NCI-H2227 treated with DMSO at 0.1 percent for 48 hours (cell line): ENCODE data around the gene MAP2K6.

Source experiments
- DNase-seq: peaks from one replicate; lab custom pipeline; 2025; lab: John Stamatoyannopoulos, UW

Gene MAP2K6

DNA sequence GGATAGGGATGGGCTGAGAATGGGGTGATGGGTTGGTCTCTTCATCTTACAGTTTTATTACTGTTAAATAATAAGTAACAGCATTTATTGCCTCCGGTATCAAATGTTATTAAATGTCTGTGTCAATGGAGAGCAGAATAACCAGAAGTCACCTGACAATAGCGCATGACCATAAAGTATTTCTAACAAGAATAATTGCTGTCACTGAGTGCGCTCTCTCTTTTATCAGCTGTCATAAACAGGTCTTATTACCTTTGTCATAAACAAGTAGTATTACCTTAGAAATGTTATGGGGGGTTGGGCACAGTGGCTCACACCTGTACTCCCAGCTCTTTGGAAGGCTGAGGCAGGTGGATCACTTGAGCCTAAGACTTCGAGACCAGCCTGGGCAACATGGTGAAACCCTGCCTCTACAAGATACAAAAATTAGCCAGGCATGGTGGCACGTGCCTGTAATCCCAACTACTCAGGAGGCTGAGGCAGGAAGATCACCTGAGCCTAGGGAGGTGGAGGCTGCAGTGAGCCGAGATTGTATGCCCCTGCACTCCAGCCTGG, 120.6 kb downstream of the MAP2K6 start:
- no peak for DNase-seq

DNA sequence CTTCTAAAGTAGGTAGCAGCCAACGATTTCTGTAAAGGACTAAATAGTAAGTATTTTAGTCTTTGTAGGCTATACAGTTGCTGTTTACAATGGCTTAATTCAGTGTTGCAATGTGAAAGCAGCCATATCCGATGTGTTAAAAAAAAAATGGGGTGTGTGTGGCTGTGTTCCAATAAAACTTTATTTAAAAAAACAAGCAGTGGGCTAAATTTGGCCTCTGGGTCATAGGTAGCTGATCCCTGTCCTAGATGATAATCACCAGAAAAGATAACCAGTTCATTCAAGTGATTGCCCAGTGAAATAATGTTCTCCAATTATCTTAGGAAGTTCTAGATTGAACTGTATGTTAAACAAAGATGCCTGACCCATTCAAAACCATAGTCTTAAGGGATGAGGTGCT, 124.3 kb downstream of the MAP2K6 start:
- DNase-seq, result no peak

DNA sequence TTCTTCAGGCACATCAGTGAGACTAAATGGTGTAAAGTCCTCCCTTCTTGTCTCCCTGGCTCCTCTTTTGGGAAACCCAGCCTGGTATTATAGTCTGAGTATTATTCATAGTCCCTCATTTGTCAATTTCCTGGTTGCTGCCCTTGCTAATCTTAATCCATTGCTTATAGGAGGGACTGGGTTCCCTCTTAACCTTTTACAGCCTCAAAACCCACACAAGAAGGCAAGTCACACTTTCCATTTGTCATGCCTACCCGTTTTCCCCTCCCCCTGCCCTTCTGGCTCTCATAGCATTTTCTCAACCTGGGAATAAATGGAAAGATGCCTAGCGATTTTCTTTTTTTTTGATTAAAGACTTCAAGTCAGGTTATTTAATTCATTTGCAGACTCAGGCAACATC, 124.8 kb downstream of the MAP2K6 start:
- DNase-seq, result no peak

DNA sequence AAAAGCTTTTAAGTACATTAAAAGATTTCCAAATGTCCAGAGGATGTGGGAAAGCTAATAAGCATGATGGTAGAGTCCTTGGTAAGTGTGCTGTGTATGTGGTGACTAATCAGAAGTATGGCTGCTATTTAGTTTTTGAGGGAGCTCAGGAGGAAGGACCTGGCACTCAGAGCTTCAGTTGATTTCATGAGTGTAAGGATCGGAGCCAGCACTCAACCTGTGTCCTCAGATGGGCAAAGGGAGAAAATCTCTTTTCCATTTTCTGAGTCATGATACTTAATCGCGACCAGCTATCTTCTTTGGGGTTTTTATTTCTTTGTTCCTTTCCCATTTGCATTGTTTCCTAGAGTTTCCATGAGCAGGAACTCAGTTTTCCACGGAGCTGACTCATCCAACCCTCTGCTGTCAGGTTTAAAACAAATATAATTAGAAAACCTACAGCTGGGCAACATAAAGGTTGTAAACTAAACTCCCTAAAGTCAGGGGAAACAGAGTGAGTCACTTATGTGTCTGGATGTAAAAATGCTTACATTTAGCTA, 125.4 kb downstream of the MAP2K6 start:
- DNase-seq, result no peak

DNA sequence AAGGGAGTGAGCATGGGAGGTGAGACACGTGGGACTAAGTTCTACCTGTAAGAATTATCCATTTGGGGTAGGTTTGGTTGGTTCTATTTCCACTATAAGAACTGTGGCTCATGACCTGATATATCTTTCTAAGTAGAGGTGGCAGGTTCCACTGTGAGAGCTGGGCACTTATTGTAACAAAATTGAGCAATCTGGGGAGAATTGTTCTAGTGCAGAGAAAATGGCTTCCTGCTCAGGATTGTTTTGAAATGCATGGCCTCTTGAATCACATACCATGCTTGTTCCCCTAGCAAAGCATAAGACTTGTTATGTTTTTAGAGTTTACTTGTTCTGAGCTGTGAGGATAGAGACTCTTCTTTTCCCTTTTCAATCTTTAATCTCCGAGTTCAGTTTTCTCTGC, 125.9 kb downstream of the MAP2K6 start:
- DNase-seq, result no peak

DNA sequence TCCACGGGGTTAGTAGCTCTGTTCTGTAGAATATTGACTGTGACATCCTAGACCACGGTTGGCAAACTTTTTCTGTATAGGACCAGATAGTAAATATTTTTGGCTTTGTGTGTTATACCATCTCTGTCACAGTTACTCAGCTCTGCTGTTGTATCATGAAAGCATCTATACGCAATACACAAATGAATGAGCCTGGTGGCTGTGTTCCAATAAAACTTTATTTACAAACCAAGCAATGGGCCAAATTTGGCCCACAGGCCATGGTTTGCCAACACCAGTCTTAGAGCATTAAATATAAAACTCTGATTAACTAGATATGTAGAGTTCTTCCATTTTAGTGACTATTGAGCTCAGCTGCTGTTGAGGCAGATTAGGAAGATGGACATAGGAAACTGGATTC, 132.7 kb downstream of the MAP2K6 start:
- DNase-seq, result no peak

DNA sequence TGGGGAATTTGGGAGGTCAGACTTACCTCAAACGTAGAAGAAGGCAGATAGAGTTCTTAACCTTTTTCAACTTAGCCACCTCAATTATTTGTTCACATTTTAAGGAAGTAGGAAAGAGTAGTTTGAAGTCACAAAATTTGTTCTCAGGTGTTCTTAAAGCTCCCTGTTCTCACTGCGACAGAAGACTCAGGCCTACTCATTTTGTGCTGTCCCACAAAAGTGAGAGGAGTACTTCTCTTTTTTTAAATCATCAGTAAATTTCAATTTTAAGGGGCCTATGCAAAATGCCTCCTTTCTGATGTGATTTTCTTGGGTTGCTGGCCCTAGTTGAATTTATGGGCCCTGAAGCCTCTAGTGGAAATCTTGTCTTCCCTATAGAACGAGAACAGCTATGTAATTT, 133.4 kb downstream of the MAP2K6 start:
- DNase-seq, result no peak

DNA sequence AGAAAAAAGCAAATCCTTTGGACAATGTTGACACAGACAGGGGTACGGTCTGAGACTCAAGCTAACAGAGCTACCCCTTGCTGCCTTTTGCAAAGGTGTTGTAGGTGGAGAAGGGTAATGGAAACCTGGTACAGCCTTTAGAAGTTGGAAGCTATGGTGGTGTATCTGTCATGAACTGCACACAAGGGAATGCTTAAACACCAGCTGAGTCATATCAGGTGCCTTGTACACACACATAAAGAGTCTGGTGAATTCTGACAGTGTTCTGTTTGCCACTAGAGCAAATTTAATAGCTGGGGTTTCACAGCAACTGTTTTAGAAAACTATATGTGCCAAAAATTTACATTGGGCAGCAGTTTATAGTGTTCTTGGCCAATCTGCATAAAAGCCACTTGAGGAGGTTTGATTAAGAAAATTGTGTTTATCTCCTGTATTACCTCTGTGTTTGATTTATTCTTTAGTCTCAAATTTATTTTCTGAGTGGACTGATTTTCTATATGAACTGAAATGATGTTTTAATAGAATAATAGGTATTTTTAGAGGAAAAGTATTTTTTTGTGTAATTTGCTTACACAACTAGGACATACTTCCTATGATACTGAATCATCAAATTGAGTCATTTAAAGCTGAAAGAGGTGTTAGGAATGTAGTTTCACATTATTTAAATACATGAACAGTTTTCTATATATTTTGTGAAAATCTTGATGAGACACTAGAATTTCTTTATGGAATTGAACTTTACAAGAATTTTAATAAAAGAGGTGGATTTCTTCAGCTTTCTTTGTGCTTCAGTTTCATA, 136.9 kb downstream of the MAP2K6 start:
- DNase-seq, result no peak

DNA sequence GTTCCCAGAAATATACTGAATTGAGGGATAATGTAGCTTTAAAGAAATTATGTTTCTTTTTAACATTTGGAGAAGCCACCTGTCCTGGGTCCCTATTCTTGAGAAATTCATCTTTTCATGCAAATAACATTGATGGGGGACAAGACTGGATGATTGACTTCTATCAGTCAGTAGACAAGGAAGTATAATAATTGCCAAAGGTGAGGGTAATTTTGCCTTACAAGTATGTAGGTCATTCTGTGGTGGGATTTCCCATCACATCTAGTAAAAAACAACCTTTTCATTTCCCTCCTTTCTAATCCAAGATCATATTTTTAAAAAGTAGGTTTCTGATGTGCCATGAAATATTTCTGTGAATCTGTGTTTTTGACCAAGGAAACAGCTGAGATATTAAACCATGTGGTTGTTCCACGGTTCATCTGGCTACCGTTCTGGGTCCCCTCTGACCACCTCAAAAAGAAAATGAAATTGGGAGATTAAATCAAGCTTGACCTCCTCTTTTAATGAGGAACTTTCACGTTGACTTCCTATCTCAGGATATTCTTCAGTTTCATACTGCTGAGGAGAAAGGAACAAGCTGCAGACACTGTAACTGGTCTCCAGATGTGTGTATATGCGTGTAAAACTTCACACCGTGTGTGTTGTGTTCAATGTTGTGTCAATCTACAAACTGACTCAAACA, 138.6 kb downstream of the MAP2K6 start:
- no peak for DNase-seq

DNA sequence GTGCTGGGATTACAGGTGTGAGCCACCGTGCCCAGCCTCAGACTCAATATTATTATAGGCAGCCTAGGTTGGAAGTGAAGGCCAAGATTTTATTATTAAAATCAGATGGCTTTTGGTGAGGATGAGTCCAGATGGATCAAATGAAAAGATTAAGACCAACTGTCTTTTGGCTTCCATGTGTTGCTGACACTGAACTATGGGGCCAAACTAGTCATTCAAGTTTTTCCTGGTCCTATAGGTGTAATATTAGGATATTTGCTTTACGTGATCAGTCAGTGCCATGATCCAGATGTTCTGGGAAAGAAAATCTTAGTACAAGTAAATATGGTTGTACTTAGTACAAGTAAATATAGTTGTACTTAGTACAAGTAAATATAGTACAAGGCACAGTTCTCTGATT, 140.6 kb downstream of the MAP2K6 start:
- no peak for DNase-seq

DNA sequence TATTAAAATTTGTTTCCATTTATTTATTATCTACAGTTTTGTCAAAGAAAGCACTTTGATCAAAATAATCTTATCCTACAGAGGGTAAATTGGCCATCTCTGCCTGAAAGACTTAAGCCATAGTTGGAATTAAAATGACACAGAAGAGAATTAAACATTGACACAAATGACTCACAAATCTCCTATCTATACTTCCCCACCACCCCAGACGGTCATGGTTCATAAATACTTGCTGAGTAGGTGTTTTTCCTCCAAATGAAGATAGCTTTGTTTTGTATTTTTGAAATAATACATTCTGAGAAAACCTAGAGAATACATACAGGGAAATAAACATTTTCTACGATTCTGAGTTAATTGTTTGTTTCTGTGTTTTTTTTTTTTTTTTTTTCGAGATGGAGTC, 142.8 kb downstream of the MAP2K6 start:
- no peak for DNase-seq

DNA sequence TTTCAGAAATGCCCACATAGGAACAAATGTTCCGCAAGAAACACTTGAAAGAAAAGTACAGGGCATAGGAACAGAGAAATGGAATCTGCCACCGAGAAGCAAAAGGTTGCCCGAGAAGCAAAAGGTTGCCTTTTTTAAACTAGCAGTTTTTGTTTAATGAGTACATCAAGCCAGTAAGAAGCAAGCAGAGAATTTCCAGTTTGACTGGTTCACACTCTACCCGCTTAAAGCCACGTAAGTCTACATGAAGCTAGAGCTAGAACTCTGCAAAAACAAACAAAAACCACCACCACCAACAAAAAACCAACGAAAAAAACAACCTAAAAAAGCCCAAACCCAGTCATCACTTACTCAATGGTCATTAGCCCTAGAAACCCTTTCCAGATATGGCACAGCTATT, 144.3 kb downstream of the MAP2K6 start:
- DNase-seq, result no peak

DNA sequence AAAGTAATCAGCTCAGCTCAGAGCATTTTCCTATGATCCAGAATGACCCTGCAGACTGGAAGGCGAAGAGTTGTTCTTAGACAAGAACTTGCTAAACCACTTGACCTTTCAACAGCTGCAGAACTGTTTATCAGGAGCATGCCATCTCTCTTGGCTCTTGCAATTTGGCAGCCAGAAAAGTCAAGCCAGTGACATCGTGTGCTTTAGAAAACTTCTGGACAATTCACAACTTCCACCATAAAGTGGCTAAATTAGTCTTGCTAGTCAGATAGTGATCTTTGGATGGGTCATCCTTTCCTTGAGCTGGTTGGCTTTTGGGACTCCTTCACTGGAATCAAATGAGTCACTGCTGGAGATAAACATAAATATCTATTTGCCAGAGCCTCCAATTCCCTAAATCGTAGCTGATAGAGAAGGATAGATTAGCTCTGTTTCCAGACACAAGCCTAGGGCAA, 146.5 kb downstream of the MAP2K6 start:
- no peak for DNase-seq

DNA sequence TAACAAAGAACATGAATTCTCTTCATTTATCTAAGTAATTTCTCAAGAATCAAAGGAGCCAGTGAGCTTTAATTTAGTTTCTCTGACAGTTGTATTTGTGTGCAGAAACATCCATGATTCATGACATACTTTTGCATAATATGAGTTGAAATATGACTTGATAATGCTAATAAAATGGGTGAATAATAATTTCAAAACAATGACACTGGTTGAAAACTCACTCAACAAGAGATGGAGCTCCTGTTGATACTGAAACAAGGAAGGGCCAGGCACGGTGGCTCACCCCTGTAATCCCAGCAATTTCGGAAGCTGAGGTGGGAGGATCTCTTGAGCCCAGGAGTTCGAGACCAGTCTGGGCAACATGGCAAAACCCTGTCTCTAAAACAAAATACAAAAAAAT, 147.0 kb downstream of the MAP2K6 start:
- DNase-seq, result no peak

DNA sequence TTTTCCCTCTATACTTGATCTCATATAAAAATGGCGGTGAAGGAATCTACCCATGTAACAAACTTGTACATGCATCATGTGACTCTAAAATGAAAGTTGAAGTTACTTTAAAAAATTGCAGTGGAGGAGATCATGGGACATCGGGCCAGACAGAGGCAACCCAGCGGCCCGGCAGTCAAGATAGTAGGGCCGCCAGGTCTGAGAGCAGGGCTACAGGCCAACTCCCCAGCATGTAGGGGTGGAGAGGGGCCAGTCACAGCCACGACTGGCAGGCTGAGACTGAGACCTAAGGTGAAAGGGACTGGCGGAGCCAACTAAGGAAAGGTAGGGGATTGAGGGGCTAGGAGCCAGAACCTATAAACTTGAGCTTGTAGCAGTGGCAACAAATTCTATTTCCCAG, 150.9 kb downstream of the MAP2K6 start:
- DNase-seq, result no peak

DNA sequence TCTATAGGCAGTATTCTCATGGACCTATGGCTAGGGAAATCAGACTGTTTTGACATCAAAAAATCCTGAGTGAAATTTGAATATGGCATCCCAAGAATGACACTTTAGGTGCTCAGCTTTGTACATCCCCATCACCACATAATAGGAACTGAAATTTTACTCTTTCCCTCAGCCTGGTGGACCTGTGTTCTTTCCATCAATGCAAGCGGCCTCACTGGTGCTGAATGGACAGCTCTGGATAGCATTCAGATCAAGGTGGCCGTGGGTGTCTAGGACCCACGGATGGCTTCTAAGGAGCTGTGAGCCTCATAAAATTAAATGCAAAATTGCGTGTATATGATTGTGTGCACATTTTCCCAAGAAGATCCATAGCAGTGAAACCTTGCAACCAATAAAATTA, 152.6 kb downstream of the MAP2K6 start:
- no peak for DNase-seq

DNA sequence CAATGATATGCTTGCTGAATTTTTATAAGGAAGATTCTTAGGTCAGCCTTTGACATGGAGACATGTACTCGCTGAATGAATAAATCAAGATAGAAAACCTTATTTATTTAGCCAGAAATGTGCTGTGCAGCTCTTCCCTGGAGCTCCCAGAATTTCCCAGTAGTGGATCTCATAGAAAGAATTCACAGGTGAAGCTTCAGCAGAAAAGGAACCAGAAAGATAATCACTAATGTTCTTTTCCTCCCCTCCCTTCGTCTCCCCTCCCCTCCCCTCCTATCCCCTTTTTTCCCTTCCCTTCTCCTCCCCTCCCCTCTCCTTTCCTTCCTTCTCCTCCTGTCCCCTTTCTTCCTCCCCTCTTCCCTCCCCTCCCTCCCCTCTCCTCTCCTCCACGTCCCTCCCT, 158.2 kb downstream of the MAP2K6 start:
- no peak for DNase-seq

DNA sequence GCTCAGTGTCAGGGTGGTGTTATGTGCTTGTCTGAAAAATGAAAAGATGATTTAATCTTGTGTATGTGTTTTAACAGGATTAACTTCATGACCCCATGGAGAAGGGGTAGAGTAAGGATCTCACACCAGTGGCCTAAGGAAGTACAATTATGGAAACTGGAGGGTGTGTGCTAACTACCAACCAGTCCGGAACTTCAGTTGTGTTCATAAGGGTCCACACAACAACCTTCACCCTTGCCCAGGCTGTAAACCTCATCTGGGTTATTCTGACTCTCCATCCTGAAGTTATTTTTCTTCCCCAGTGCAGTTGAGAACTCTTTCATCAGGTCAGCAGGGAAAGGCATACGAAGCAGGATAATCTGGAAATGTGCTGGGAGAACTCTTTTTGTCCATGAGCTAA, 158.9 kb downstream of the MAP2K6 start:
- DNase-seq, result no peak

DNA sequence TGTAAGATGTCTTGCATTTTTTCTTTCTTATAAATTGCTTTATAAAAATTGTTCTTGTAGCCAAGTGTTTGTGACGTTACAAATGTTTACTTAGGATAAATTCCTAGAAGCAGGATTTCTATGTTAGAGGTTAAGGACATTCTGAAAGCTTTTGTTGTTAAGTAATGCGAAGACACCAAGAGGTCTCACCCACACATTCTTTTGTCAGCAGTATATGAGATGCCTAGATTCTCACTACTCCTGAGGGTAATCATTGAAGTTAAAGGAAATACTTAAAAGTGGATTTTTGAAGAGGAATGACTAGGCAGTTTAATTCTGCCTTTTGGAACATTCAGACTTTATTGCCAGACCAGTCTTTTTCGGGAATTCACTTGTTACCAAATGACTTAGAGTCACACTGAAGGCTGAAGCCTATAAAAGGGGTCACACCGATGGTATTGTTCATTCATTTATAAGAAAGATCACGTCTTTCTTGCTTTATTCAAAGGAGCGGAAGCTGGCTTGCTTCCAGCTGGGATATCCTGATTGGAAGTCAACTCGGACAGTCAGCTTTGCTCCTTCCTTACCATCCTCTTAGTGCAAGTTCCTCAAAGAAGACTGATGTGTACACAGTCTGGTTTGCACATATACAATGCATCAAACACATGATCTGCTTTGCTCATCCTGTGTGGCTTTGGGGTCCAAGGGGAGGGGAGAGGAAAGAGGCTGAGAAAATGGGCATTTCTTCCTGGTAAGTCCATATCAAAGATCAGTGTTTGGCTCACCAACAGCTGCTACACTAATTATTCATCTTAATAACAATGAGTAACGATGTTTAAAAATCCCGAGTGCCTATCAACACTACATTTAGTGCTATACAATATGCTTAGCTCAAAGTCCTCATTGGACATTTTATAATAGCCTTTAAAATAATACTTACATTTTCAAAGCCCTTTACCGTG, 160.0 kb downstream of the MAP2K6 start:
- no peak for DNase-seq

DNA sequence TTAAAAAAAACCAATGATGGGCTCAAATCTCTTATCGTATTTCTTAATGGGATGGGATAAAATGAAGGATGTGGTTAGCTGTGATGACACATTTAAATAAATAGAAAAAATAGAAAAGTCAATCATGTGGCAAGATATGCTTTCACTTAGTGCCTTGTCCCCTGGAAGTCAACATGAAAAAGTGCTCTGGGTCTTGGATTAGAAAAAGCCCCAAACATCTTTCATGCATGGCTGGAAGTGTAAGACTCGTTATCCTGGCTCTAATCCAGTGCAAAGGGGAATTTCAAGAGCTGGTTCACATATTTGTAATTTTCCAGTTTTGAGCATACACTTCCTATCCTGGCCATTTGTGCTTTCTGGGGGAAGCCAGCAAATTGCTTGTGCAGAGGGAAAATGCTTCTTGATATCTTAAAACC, 160.9 kb downstream of the MAP2K6 start:
- DNase-seq, result no peak

DNA sequence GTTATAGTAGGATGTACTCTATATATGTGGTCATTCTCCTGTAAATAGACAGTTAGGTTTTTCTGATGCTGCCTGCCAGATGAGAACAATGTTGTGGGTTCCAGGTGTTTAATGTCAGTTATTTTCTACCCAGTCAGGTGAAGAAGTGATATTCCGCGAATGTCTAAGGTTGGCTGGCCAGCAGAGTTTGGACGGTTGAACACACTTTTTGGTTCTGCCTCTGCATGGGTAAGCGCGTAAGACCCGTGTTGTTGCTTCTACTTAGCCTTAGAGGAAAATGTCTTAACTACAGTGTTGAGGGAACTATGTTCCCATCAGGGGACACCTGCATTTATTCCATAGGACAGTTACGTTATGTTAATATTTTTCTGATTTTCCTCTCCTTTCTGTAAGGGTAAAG, 162.6 kb downstream of the MAP2K6 start:
- DNase-seq, result no peak

DNA sequence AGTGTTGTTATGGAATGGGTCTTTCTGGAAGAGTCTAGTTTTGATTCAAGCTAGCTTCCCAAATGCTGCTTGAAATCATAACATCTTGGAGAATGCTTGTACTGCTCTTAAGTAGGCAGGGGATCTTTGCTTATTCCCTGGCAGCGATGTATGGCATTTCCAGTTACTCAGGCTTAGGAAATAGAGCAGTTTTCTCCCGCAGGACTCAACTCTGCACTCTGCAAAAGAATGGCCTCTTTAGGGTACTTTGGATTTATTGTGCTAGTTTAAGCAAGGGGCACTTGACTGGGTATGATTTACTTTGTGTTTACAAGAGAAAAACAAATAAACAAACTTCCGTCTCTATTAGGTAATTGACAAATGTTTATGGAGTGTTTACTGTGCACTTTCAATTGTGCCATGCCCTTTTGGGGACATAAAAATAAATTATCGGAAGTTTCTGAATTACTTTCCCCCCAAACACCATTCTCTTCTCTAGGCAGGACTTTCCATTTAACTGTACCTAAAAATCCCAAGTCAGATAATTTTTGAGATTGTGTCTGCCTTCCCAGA, 164.0 kb downstream of the MAP2K6 start:
- DNase-seq, result no peak
